Ishikawa (cell line): Measurements from ENCODE around the gene EYA2.

ENCODE experiments used
- CEBPB ChIP-seq: IDR thresholded peaks from 2 replicates; pipeline ENCODE4 v1.6.1; 2012
- CREB1 ChIP-seq: IDR thresholded peaks from 2 replicates; pipeline ENCODE4 v1.6.1; 2012; ENCODE audit warnings: low read depth
- EGR1 ChIP-seq: IDR thresholded peaks from 2 replicates; pipeline ENCODE4 v1.6.1; 2012
- EP300 ChIP-seq: IDR thresholded peaks from 2 replicates; pipeline ENCODE4 v1.6.1; 2012; ENCODE audit warnings: borderline replicate concordance
- FOXM1 ChIP-seq: IDR thresholded peaks from 2 replicates; pipeline ENCODE4 v1.6.1; 2012; ENCODE audit warnings: low read depth, borderline replicate concordance
- NFIC ChIP-seq: IDR thresholded peaks from 2 replicates; pipeline ENCODE4 v1.6.1; 2012
- RAD21 ChIP-seq: IDR thresholded peaks from 2 replicates; pipeline ENCODE4 v1.6.1; 2012; ENCODE audit warnings: low read depth
- TAF1 ChIP-seq: IDR thresholded peaks from 2 replicates; pipeline ENCODE4 v1.6.1; 2012; ENCODE audit warnings: low read depth, mild to moderate bottlenecking
- TCF12 ChIP-seq: IDR thresholded peaks from 2 replicates; pipeline ENCODE4 v1.6.1; 2012; ENCODE audit warnings: low read depth
- TEAD4 ChIP-seq: IDR thresholded peaks from 2 replicates; pipeline ENCODE4 v1.6.1; 2012
- YY1 ChIP-seq: IDR thresholded peaks from 2 replicates; pipeline ENCODE4 v1.6.1; 2012; ENCODE audit warnings: low read depth
- ZBTB7A ChIP-seq: IDR thresholded peaks from 2 replicates; pipeline ENCODE4 v1.6.1; 2012; ENCODE audit warnings: low read depth
- TF ChIP-seq, protein P1 (sequence below): IDR thresholded peaks from 2 replicates; pipeline ENCODE4 v1.6.1; 2012
- TF ChIP-seq, protein P2 (sequence below): IDR thresholded peaks from 2 replicates; pipeline ENCODE4 v1.6.1; 2012
- TF ChIP-seq, protein P3 (sequence below): IDR thresholded peaks from 2 replicates; pipeline ENCODE4 v1.6.1; 2012; ENCODE audit warnings: low read depth, mild to moderate bottlenecking

The EYA2 gene

DNA sequence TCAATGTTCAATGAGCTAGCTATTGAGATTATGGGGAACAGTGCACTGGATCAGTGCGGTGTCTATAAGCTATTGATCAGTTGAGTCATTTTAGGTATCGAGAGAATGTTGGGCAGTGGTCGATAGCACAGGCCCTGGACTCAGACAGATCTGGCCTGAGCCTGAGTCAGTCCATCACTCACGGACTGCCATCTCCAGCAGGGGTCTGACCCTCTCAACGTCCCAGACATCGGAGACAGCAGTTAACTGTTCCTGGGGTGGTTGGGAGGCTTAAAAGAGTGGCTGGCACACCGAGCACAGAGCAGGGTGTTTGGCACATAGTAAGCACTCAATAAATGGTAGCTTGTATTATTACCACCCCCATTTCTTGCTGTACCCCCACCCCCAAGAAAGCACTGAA is 9.3 kb downstream of the EYA2 start:
- TF ChIP-seq TAF1: no peak
- TF ChIP-seq RAD21: no peak
- TF ChIP-seq, protein P1, sequence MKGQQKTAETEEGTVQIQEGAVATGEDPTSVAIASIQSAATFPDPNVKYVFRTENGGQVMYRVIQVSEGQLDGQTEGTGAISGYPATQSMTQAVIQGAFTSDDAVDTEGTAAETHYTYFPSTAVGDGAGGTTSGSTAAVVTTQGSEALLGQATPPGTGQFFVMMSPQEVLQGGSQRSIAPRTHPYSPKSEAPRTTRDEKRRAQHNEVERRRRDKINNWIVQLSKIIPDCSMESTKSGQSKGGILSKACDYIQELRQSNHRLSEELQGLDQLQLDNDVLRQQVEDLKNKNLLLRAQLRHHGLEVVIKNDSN: no peak
- TF ChIP-seq TEAD4: no peak
- no peak for TF ChIP-seq ZBTB7A
- TF ChIP-seq, protein P2, sequence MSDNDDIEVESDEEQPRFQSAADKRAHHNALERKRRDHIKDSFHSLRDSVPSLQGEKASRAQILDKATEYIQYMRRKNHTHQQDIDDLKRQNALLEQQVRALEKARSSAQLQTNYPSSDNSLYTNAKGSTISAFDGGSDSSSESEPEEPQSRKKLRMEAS: no peak
- no peak for TF ChIP-seq EGR1
- TF ChIP-seq EP300: no peak
- TF ChIP-seq YY1: no peak
- TF ChIP-seq FOXM1: no peak
- TF ChIP-seq TCF12: no peak
- no peak for TF ChIP-seq NFIC
- TF ChIP-seq CEBPB: no peak
- TF ChIP-seq CREB1: no peak
- TF ChIP-seq, protein P3, sequence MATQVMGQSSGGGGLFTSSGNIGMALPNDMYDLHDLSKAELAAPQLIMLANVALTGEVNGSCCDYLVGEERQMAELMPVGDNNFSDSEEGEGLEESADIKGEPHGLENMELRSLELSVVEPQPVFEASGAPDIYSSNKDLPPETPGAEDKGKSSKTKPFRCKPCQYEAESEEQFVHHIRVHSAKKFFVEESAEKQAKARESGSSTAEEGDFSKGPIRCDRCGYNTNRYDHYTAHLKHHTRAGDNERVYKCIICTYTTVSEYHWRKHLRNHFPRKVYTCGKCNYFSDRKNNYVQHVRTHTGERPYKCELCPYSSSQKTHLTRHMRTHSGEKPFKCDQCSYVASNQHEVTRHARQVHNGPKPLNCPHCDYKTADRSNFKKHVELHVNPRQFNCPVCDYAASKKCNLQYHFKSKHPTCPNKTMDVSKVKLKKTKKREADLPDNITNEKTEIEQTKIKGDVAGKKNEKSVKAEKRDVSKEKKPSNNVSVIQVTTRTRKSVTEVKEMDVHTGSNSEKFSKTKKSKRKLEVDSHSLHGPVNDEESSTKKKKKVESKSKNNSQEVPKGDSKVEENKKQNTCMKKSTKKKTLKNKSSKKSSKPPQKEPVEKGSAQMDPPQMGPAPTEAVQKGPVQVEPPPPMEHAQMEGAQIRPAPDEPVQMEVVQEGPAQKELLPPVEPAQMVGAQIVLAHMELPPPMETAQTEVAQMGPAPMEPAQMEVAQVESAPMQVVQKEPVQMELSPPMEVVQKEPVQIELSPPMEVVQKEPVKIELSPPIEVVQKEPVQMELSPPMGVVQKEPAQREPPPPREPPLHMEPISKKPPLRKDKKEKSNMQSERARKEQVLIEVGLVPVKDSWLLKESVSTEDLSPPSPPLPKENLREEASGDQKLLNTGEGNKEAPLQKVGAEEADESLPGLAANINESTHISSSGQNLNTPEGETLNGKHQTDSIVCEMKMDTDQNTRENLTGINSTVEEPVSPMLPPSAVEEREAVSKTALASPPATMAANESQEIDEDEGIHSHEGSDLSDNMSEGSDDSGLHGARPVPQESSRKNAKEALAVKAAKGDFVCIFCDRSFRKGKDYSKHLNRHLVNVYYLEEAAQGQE: no peak

DNA sequence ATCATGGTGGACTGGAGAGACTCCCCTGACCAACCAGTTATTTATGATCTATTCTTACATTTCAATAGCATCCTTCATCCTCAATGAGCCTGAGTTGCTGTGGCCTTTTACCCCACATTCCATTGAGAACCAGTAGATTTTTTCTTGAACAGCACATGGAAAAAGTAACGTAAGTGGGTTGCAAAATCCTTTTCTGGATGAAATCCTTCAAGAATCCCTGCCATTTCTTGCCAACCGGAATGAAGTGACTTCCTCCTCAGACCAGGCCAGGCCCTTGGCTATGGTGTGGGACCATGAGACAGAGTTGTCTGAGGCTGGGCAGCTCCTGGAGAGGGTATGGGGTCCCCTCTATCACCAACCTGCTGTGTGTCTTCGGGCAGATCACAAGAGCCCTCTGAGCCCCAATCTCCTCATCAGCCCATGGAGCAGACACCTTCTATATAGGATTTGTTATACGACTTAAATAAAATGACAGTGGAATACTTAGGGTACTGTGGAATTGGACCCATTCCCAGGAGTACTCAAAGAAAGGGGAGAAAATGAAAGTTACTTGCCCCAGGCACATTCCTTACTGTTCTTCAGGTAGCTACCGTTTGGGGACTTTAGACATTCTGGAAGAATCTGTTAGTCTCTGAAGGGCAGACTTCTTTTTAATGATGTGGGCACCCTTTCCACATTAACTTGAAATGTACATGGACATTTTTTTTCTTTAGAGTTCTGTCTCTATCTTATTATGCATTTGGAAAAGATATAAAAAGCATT is 10.9 kb downstream of the EYA2 start:
- no peak for TF ChIP-seq CEBPB
- TF ChIP-seq, protein P2: no peak
- no peak for TF ChIP-seq TCF12
- no peak for TF ChIP-seq ZBTB7A
- TF ChIP-seq EGR1: no peak
- TF ChIP-seq FOXM1: no peak
- TF ChIP-seq NFIC: no peak
- no peak for TF ChIP-seq EP300
- no peak for TF ChIP-seq YY1
- no peak for TF ChIP-seq TAF1
- TF ChIP-seq RAD21: no peak
- TF ChIP-seq, protein P3: no peak

DNA sequence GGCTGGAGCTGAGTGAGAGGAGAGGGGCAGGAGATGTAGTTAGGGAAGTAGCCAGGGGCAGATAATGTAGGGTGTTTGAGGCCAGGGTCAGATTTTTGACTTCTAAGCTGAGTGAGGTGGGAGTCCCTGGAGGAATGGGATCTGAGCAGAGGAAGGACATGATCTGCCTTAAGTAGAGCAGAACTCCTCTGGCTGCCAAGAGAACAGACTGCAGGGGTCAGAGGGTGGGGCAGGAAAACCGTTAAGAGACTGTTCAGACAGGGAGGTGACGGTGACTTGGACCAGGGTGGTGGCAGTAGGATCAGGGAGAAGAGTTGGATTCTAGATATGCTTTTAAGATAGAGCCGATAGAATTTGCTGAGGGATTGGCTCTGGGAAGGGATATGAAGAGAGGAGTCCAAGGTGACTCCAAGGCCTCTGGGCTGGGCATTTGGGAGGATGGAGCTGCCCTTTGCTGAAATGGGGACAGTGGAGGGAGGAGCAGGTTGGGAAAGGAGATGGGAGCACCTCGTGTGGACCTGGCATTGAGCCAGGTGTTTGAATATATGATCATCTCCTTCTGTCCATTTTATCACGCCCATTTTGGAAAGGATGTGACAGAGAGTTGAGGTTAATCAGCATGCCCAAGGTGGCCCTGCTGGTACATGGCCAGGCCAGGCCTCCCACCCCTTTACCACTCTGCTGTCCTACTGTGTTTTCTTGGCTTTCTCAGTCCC is 18.8 kb downstream of the EYA2 start:
- TF ChIP-seq EP300: no peak
- TF ChIP-seq CEBPB: no peak
- TF ChIP-seq FOXM1: no peak
- TF ChIP-seq EGR1: no peak
- no peak for TF ChIP-seq RAD21
- TF ChIP-seq, protein P1: no peak
- no peak for TF ChIP-seq CREB1
- TF ChIP-seq NFIC: no peak
- TF ChIP-seq TAF1: no peak
- TF ChIP-seq ZBTB7A: no peak

DNA sequence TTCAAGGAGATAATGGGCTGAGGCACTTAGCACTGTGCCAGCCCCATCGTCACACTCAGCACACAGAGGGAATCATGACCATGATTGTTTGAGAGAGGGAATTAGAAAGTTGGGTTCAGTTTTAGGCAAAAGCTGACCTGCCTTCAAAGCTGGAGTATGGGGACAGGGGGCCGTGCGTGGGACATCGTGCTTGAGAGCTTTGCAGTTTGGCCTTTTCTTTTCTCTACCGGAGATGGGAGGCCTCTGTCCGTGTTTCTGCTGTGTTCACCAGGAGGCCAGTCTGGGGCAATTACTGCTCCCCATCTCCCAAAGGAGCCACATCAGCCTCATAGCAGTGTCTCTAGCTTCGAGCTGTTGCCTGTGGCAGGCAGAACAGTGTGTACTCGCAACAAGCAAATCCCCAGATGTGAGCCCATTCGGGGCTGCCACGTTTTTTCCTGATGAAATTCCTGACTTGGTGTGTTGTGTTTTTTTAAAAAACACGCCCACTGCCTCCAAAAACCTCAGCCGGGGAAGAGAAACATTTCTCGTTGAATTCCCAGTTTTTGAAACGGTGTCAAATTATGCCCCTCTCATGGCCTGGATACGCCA is 20.2 kb downstream of the EYA2 start:
- no peak for TF ChIP-seq RAD21
- TF ChIP-seq TCF12: no peak
- TF ChIP-seq, protein P3: no peak
- TF ChIP-seq NFIC: no peak
- TF ChIP-seq EGR1: no peak
- TF ChIP-seq, protein P2: no peak
- TF ChIP-seq, protein P1: no peak
- no peak for TF ChIP-seq YY1
- no peak for TF ChIP-seq TAF1
- TF ChIP-seq EP300: no peak
- no peak for TF ChIP-seq FOXM1
- no peak for TF ChIP-seq CEBPB
